ENCODE results near the gene HPCAL1. TPM values are rescaled to one million over a fixed set of nuclear protein-coding genes. Genes with fewer than 3 reads are reported as not detected.

Gene HPCAL1
- total and polyA plus RNA-seq, 2 of the 8 experiments (the other 6 are each of a cell fraction or from before 2014, with no cell fraction given): 5.8 to 8.6 TPM

DNA sequence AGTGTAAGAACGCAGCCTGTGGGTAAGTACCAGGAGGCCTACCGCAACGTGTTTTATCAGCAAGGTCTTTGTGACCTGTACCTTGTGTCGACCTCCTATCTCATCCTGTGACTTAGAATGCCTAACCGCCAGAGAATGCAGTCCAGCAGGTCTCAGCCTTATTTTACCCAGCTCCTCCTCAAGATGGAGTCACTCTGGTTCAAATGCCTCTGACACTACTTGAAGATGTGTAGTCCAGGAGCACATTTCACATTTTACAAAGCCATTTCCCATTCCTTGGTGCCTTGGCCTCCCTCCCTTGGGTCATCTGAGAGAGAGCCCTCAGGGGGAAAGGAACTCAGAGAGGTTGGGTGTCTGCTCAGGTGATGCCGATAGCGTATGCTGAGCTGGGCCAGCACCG lies 6.6 kb upstream of the HPCAL1 start:
- no peak overlapping the region for H3K14ac ChIP-seq (ENCODE audit: insufficient read length)
- no peak overlapping the region for H3K4ac ChIP-seq (replicated peaks; ENCODE audit: insufficient read length, low read depth, low read length)
- no peaks in the 10 kb centered on the region for H4K20me1 ChIP-seq (replicated peaks in 1 of 2; ENCODE audit: control insufficient read depth in 1 of 2, insufficient read depth in 2 of 2, low read length in 2 of 2)
- no peak overlapping the region for H4K8ac ChIP-seq (ENCODE audit: extremely low read depth, insufficient read depth, low read length)
- no peak overlapping the region for H4K91ac ChIP-seq (replicated peaks; ENCODE audit: insufficient read length, low read length)
- no peak for DNase-seq (ENCODE audit: low read depth in 1 of 2, low spot score in 2 of 2)
- no peak overlapping the region for H4K5ac ChIP-seq (ENCODE audit: insufficient read length, low read depth, low read length)
- H2AK5ac ChIP-seq (ENCODE audit: low read depth, low read length): no peak overlapping the region
- ChIA-PET POLR2A (ENCODE audit: partially characterized antibody) (interaction anchor here (1.2 to 1.7 kb wide), 2 partner anchors 9 to 10 kb away, joined by 3 to 5 read pairs; no protein-coding TSS in a partner anchor), CTCF (ENCODE audit: partially characterized antibody) (interaction anchor here (0.5 to 2.8 kb wide), 9 partner anchors 8 to 224 kb away, joined by 3 to 12 read pairs (median 3); no protein-coding TSS in a partner anchor)
- no peaks in the 10 kb centered on the region for H3K79me1 ChIP-seq (ENCODE audit: low read depth, low read length)
- H3K18ac ChIP-seq (ENCODE audit: extremely low read depth, low read length): no peak overlapping the region
- H3K4me2 ChIP-seq (ENCODE audit: insufficient read depth in 1 of 2, low read depth in 2 of 2, low read length in 2 of 2): no peak overlapping the region
- no peak overlapping the region for H3K4me3 ChIP-seq (ENCODE audit: extremely low read depth in 1 of 4, insufficient read depth in 2 of 4, low read depth in 3 of 4, low read length in 4 of 4)
- no peaks in the 10 kb centered on the region for H3K23me2 ChIP-seq (ENCODE audit: low read depth, low read length)
- no peaks in the 10 kb centered on the region for H3K36me3 ChIP-seq (ENCODE audit: control insufficient read depth in 2 of 4, insufficient read depth in 4 of 4, low read length in 3 of 4)
- no peak overlapping the region for H2BK20ac ChIP-seq (ENCODE audit: low read length)
- H3K27me3 ChIP-seq (replicated peaks in 1 of 4; ENCODE audit: control insufficient read depth in 3 of 4, extremely low read depth in 1 of 4, insufficient read depth in 3 of 4, low read length in 3 of 4): peaks cover 0 to 5% (median 0%) of the 10 kb centered on the region in 4 experiments; a peak in 1 of 7 replicates
- WGBS, 2 experiments (ENCODE audit: extremely low coverage in 1 of 2, insufficient coverage in 1 of 2, insufficient read length in 1 of 2, insufficient replicate concordance in 2 of 2, low coverage in 1 of 2, low lambda C conversion rate in 2 of 2, missing lambda C conversion rate in 1 of 2): 91% methylated on average over 8 of the region's 8 CpGs; no CpG with 5 or more reads in 1 of the 2 experiments
- H3K27ac ChIP-seq (ENCODE audit: low read depth, low read length): no peak overlapping the region
- no peak overlapping the region for H3K9ac ChIP-seq (replicated peaks in 1 of 4; ENCODE audit: extremely low read depth in 1 of 4, low read depth in 3 of 4, low read length in 3 of 4)
- H2BK120ac ChIP-seq (replicated peaks; ENCODE audit: low read depth, low read length): no peak overlapping the region
- peaks cover 0 to 10% (median 4%) of the 10 kb centered on the region in 4 experiments; a peak in 3 of 7 replicates for H3K4me1 ChIP-seq (replicated peaks in 1 of 4; ENCODE audit: control insufficient read depth in 3 of 4, insufficient read depth in 4 of 4, low read length in 3 of 4)
- no peak overlapping the region for H3K23ac ChIP-seq (ENCODE audit: insufficient read length)
- no peak overlapping the region for H2AFZ ChIP-seq (ENCODE audit: low read length)
- no peak overlapping the region for H2BK5ac ChIP-seq (ENCODE audit: low read depth, low read length)
- H3K56ac ChIP-seq (replicated peaks; ENCODE audit: insufficient read length, low read depth, low read length): no peak overlapping the region
- H2BK15ac ChIP-seq (ENCODE audit: low read length): 0 out of 2 replicates have a peak overlapping the region, but pooled peaks have one; percentile 21
- H3K9me3 ChIP-seq (ENCODE audit: insufficient read depth in 2 of 2, low read depth in 1 of 2, low read length in 1 of 2): peaks cover 3 to 4% of the 10 kb centered on the region in 2 experiments; a peak in 2 of 4 replicates
- H3K79me2 ChIP-seq (ENCODE audit: control insufficient read depth in 1 of 2, insufficient read depth in 2 of 2, low read length in 2 of 2): no peaks in the 10 kb centered on the region
- no peak overlapping the region for H2BK12ac ChIP-seq (ENCODE audit: low read depth, low read length)
- FAIRE-seq: no peak
